HG03095 (cell line): Measurements from ENCODE around the gene LGALS9B.
"Not testable (repeated sequence)": the region's sequence is repeated elsewhere in the genome, so short reads cannot be mapped to it uniquely, and the experiment has no call there.

ENCODE experiments used
- ATAC-seq: cut with Tn5 transposase; IDR thresholded peaks from one replicate; pipeline ENCODE4 v1.9.1; 2021; ENCODE audit warnings: moderate library complexity; ENCODE audit not compliant: unreplicated experiment

The LGALS9B gene

DNA sequence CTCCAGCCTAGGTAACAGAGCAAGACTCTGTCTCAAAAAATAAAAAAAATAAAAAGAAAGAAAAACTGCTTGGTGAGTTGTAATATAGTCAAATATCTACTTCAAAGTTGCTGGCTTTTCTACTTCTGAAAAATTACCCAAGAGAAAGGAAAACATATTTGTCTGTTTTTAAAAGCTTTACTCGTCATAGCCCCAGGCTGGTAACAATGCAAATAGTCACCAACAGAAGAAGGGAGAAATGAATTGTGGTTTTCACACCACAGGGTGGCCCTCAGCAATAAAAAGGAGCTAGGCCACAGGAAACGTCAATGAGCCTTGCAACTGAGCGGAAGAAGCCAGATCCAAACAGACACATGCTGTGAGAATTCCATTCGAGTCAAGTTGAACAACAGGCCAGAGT is 1.8 kb upstream of the LGALS9B start:
- ATAC-seq = not testable (repeated sequence)

DNA sequence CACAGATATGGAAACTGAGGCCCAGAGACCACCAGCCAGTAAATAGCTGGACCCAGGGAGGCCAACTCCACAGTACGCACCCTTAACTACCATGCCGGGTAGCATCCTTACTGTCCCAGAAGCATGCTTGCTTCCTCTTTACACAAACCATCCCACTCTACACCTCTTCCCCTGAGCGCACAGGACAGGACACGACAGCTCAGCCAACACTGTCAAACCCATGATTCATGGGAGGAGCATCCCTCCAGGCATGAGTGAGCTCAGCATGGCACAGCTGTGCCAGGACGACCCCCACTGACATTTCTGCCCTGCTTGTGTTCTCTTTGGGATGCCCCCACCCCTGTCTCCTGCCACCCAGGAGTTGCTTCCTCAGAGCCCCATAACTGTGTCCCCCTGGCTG is 340 bp downstream of the LGALS9B start:
- ATAC-seq = not testable (repeated sequence)

DNA sequence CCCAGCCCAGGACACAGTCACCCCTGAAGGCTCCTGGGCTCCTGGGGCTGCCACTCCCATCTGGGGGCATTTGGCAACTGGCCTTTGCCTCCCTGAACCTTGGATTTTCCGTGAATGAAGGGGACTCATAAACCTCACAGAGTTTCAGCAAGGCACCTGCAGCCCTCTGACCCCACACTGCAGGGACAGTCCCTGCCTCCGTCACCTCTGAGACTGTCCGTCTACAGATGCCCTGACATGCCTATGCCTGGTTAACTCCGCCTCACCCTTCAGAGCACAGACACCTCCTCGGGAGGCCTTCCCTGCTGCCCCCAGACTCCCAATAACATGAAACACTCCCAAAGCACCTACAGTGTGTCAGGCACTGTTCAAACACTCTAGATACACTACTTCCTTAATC is 786 bp downstream of the LGALS9B start:
- ATAC-seq = not testable (repeated sequence)

DNA sequence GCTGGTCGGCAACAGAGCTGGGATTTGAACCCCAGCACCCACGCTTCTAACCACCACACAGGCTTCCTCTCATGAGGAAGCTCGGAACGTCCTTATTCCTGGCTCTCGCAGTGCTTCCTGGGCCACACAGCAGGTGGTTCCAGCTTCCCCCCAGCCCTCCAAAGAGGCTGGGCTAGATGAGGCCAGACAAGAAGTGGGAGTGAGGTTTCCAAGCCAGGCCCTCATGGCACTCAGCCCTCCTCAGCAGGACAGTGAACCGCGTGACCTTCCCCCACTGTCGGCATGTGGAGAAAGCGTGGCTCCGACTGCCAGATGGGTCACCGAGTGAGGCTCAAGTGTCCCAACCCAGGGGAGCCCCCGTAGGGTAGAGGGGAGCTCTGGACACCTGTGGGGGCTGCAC is 1.8 kb downstream of the LGALS9B start:
- not testable (repeated sequence) for ATAC-seq

DNA sequence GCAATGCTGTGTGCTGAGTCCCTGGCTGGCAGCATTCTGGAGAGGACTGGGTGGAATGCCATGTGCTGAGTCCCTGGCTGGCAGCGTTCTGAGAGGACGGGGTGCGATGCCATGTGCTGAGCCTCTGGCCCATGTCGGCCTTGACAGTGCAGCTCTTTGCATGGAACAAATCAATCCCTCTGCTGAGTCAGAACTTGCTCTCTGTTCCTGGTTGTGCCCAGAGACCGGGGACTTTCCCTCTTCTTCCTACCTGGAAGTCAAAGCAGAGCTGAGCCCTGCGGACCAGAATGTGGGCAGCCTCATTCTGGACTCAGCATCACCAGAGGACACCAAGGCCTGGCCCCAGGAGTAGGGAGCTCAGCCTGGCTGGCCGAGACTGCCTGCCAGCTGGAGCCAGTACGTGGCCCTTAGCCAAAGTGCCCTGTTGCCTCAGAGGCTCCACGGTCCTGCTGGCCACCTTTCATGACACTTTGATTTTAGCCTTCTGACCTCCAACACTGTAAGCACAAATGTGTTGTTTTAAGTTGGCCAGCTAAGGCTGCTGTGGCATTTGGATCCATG is 2.4 kb downstream of the LGALS9B start:
- not testable (repeated sequence) for ATAC-seq

DNA sequence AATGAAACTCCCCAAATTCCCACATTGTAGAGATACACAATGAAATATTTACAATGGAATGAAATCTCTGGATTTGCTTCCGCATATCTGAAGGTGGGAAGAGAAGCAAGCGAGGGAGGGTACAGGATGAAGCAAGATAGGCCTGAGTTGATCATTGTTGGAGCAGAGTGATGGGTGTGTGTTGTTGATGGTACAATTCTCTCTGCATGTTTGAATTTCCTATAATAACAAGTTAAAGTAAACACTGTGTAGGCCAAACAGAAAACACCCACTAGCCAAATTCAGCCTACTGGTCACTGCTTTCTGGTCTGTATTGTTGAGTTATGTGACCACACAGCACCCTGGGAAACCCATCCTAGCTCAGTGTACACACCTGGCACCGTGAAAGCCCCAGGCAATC is 5.2 kb downstream of the LGALS9B start:
- ATAC-seq = not testable (repeated sequence)

DNA sequence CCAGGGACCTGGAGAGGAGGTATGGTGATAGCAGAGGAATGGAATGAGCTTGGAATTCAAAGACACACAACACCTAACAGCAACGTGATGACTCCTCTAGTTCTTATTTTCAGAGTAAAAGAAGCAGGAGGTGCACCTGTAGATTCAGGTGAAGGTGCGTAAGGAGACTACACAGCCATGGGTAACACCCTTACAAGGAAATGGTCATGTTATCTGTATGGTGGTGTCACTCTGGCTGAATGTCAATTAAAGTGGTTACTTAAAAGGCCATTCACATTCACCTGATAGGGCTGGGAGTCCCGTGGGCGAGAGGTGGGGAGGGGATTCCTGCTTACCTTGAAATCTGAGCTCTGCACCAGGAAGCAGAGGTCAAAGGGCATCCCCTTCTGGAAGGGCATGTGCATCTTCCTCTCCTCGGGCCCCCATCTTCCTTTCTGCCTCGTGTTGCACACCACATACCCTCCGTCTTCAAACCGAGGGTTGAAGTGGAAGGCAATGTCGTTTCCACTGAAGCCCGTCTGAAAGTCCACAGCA is 9.4 kb downstream of the LGALS9B start:
- ATAC-seq = not testable (repeated sequence)

DNA sequence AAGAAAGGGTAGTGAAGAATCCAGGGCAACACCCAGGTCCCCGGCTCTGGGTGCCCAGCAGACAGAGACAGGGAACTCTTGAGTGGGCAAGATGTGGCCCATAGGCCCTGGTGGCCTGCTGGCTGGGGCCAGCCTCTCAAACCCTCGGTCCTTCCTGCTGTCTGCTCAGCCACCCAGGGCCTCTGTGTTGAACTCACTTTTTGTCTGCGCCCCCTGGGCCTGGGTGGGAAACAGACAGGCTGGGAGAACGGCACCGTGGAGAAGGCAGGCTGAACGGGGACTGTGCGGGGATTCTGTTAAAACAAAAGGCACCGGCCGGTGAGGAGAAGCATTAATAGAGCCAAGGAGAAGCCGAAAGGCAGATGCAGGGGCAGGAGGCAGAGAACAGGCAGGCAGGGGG is 12.2 kb downstream of the LGALS9B start:
- ATAC-seq = not testable (repeated sequence)

DNA sequence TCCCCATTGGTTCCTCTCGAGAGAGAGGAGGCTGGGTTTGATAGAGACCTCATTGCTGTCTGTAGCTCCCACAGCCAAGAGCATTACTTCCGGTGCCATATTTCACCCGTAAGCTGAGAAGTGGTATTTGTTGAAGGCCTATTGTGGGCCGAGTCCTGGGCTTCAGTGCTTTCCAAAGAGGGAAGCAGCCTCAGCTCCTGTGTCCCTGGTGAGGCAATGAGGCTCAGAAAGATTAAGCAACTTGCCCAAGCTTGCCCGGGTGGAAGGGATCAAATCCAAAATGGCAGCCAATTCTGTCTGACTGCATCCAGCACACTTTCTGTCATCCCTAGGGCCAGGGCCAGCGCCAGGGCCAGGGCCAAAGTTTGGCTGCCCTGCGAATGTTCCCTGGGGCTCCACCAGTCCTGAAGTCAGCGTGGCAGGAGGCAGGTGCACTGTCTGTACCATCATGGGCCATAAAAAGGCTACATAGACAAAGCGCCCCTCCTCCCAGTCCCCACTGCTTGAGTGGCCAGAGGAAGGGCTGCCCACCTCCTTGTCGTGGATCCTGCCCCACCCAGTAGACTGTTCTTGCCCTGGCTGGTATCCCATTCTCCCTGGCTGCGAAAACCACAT is 13.4 kb downstream of the LGALS9B start:
- ATAC-seq = not testable (repeated sequence)

DNA sequence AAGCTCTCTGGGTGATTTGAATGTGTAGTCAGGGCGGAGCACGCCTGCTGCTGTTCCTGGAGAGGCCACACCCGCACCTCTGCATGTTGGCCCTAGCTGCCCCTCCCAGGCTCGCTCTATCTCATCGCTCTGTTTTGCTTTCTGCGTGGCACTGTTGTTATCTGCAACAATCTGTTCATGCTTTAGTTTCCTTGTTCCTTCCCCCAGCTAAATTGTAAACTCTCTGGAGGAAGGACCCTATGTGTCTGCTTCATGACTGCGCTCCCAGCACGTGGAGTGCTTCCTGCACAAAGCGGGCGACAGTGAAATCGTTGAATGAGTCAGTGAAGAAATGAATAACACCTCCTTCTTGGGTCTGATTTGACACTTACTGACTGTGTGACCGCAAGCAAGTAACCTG is 16.5 kb downstream of the LGALS9B start:
- ATAC-seq = peak; percentile 60

DNA sequence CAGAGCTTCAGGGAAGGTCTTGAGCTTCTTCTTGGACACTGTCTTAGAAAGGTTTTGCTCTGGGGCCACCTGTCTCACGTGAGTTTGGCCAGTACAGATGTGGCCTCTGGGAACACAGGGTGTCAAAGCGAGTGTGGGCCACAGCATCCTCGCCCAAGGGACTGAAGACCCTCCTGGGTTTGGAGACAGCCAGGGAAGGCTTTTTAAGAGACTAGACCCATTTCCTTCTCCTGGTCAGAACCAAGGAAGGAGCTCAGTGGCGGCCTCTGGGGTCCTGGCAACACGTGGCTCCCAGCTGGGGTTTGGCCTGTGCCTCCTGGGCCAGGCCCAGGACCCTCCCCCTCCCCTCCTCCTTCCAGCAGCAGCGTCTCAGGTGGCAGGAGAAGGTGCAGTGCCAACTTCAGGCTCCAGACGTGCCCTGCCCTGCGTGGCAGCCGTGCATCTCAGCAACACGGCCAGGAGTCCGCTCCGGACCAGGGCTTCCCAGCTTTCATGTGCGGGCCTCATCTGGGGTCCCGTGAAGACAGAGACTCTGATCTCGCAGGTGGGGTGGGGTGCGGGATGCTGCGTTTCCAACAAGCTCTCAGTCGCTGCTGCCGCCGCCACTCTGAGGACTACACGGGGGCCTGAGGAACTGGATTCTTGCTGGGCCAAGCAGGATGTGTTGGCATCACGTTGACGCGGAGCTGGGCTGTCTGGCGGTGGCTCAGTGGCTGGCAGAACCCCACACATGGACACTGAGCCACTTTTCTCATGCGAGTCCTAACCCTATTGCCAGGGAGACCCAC is 19.6 kb downstream of the LGALS9B start:
- not testable (repeated sequence) for ATAC-seq

DNA sequence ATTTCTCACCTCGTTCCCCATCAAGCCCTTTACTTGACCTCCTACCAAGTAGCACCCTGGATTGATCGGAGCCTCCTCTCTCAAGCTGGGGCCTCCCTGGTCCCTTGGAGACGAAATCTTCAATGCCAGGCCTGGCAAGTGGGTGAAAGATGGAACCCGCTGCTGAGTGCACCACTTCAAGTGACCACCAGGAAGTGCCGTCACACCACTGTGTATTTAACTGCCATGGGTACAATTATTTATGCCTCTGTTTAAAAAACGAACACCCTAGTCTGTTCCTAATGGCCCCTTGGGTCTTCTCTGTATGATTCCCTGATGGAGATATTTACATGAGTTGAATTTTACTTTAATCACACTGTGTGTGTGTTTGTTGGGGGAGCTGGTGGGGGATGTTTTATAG is 20.4 kb downstream of the LGALS9B start:
- not testable (repeated sequence) for ATAC-seq

DNA sequence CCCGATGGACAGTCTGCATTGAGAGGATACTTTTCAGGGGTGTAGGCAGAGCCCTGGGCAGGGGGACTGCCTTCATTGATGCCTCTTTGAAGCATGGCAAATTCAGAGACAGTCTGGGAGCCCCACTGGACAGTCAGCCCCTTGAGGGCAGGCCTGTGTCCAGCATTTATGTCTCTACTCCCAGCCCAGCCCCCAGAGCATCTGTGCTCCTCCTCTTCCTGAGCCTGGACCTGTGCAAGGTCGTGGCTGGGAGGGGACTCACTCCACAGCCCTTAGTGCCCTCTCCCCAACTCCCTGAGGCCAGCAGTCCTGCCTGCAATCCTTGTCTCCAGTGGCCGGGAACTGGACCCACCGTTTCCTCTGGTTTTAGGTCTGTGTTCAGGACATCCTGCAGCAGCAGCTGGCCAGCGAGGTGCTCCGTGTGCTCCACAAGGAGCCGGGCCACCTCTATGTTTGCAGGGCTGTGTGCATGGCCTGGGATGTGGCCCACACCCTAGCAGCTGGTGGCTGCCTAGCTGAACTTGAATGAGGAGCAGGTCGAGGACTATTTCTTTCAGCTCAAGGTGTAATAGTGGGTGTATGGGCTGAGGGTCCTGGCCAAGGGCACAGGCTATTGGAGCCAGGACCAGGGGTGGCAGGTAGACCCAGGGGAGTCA is 22.6 kb downstream of the LGALS9B start:
- not testable (repeated sequence) for ATAC-seq

DNA sequence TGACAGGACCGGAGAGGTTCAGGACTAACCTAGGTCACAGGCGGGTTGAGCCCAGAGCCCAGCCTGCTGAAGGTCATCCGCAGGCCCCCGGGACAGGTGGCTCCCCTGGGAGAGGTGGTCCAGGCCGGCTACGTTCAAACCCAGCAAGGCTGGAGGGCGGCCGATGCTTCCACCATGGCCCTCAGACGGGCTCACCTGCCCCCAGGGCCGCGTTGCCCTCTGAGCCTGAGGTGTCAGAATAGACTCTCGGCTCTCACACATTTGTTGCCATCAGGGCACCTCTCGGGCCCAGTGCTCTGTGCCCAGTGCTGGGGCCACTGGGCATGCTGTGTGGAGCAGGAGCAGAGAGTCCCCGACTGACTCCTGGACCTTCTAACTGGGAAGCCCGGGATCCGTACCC is 23.2 kb downstream of the LGALS9B start:
- ATAC-seq = not testable (repeated sequence)

DNA sequence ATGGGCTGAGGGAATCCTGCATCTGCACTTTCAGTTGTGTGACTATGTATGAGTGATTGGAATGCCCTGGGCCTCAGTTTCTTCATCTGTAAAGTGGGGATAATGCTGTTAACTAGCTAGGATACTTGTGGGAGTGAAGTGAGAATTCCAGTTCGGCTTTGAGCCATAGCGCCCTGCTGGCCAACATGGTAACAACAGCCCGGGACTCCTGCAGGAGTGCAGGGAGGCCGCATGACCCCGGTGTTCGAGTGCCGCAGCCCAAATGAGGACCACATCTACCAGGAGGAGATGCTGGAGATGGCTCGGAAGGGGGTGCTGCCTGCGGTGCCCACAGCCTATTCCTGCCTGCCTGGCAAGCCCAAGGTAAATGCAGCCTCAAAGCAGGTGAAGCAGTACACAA is 23.7 kb downstream of the LGALS9B start:
- ATAC-seq = not testable (repeated sequence)

DNA sequence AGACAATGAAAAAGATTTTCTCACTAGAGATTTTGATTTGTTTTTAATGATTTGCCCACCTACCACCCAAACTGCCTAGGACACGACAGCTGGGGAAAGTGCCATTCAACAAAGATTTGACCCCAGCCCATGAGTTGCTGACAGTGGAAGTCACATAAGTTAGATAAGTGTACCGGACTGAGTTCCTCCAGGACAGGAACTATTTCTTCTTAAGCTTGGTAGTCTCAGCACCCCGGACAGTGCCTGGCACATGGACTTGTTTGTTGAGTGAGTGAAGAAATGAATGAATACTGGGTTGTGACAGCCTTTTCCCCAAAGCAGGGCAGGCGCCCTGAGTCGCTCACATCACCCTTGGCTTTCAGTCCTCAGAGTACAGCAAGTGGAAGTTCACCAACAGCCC is 26.7 kb downstream of the LGALS9B start:
- not testable (repeated sequence) for ATAC-seq

DNA sequence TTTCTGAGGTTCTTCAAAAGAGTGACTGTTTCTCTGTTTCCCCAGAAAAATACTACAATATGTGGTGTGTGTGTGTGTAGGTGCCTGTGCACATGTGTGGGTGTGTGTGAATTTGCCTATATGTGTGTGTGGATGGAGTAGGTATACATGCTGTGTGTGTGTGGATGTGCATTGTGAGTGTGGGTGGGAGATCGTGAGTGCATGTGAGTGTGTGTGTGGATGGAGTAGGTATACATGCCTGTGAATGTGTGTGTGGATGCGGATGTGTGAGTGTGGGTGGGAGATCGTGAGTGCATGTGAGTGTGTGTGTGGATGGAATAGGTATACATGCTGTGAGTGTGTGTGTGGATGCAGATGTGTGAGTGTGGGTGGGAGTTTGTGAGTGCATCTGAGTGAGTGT is 32.2 kb downstream of the LGALS9B start:
- not testable (repeated sequence) for ATAC-seq

DNA sequence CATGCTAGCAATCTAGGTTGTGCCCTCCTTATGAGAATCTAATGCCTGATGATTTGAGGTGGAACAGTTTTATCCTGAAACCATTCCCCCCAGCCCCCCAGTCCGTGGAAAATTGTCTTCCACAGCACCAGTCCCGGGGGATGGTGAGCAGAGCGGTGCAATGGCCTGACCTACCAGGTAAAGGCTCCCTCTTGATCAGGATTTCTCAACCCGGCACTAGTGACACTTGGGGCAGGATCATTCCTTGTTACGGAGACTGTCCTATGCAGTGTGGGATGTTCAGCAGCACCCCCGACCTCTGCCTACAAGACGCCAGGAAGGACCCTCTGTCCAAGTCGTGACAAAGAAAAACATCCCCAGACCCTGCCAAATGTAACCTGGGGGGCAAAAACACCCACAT is 34.0 kb downstream of the LGALS9B start:
- ATAC-seq = not testable (repeated sequence)

DNA sequence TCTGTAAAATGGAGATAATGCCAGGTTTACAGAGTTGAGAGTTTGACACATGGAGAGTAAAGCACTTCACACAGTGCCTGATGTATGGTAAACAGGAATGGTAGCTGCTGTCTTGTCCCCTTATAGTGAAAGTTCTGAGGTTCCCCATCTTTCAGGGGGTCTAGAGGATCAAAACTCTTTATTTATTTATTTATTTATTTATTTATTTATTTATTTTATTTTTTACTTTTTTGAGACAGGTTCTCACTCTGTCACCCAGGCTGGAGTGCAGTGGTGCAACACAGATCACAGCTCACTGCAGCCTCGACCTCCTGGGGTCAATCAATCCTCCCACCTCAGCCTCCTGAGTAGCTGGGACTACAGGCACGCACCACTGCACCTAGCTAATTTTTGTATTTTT is 40.1 kb downstream of the LGALS9B start:
- not testable (repeated sequence) for ATAC-seq

DNA sequence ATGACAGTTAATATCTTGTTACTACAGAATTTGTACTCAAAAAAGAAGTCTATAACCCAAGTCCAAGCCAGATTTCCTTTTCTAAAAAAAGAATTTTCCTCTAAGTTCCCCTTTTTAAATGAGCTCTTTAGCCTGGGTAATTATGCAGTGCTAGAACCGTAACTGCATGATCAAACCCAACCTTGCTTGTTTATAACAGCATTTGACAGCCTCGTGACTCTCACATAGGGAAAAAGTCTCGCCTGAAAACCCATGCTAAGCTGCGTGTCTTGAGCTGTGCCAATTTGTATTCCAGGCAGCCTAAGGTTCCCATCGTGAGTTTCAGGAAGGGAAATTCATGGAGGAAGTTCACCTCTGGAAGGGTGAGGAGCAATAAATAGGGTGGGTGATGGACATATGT is 44.5 kb downstream of the LGALS9B start:
- ATAC-seq = not testable (repeated sequence)

DNA sequence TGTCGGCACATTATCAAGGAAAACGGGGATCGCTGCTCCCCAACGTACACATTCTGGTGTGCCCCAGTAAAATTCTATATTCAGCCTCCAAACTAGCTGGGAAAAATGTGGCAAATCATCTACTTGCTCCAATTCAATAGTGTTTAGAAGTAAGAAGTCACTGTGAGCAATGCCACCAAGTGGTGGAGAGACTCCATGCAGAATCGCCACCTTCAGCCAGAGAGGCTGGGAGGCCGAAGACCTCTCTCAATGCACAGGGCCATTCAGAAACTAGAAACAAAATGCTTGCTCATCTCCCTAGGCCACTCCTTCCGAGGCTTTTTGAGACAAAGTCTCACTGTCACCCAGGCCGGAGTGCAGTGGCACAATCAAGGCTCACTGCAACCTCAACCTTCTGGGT is 48.5 kb downstream of the LGALS9B start:
- not testable (repeated sequence) for ATAC-seq
